WTC11 (cell line): ENCODE results near the gene CHL1. TPM values are rescaled to one million over a fixed set of nuclear protein-coding genes. Genes with fewer than 3 reads are reported as not detected.

ENCODE experiments used
- ATAC-seq: fragments of 200-7000 bp; cut with Tn5 transposase; 2 replicates; pipeline ENCODE4 v1.10.0; 2021; ENCODE audit warnings: mild to moderate bottlenecking, moderate library complexity
- CTCF ChIA-PET: fragments of 300-600 bp; sonication (Branson Sonifier 250); formaldehyde crosslinking; loops from one replicate; lab custom pipeline; 2021; ENCODE audit warnings: antibody characterized with exemption; lab: Charles Lee
- POLR2A ChIA-PET: fragments of 350-600 bp; sonication (Branson Sonifier 250); formaldehyde crosslinking; loops from one replicate; lab custom pipeline; 2021; ENCODE audit warnings: antibody characterized with exemption; lab: Charles Lee
- DNase-seq: peaks from one replicate; pipeline ENCODE4 v3.0.0; 2021; ENCODE audit warnings: low spot score
- H3K27ac Mint-ChIP-seq: 2 replicates; pipeline ENCODE4 v1.8.0; 2021; ENCODE audit warnings: mixed read lengths
- H3K27me3 Mint-ChIP-seq: 2 replicates; pipeline ENCODE4 v1.8.0; 2021; ENCODE audit warnings: low read depth, mild to moderate bottlenecking, moderate library complexity, mixed read lengths
- H3K36me3 Mint-ChIP-seq: 2 replicates; pipeline ENCODE4 v1.8.0; 2021; ENCODE audit warnings: mixed read lengths
- H3K4me1 Mint-ChIP-seq: 2 replicates; pipeline ENCODE4 v1.8.0; 2022; ENCODE audit warnings: mixed read lengths
- H3K4me3 Mint-ChIP-seq: 2 replicates; pipeline ENCODE4 v1.8.0; 2021; ENCODE audit warnings: mild to moderate bottlenecking, moderate library complexity, mixed read lengths
- H3K9me3 Mint-ChIP-seq: 2 replicates; pipeline ENCODE4 v1.8.0; 2021; ENCODE audit warnings: mixed read lengths
- AR ChIP-seq: fragments of 250-450 bp; sonication (Bioruptor Pico); IDR thresholded peaks from 2 replicates; pipeline ENCODE4 v1.9.0; 2021; ENCODE audit warnings: mild to moderate bottlenecking
- ATF1 ChIP-seq: sonication (generic); formaldehyde crosslinking; IDR thresholded peaks from 2 replicates; pipeline ENCODE4 v1.8.1; 2023; ENCODE audit warnings: mild to moderate bottlenecking, moderate library complexity, missing genetic modification reagents
- ATF2 ChIP-seq: sonication (generic); formaldehyde crosslinking; IDR thresholded peaks from 2 replicates; pipeline ENCODE4 v1.8.1; 2022; ENCODE audit warnings: low read depth, missing genetic modification reagents, borderline replicate concordance
- CDX4 ChIP-seq: fragments of 250-450 bp; sonication (Bioruptor Pico); IDR thresholded peaks from 2 replicates; pipeline ENCODE4 v1.9.0; 2021; ENCODE audit warnings: moderate library complexity, mild to moderate bottlenecking, inconsistent platforms, borderline replicate concordance
- E2F1 ChIP-seq: sonication (generic); formaldehyde crosslinking; IDR thresholded peaks from 2 replicates; pipeline ENCODE4 v1.8.0; 2022; ENCODE audit warnings: mild to moderate bottlenecking, missing genetic modification reagents
- E2F5 ChIP-seq: sonication (generic); formaldehyde crosslinking; IDR thresholded peaks from 2 replicates; pipeline ENCODE4 v1.8.1; 2022; ENCODE audit warnings: mild to moderate bottlenecking, moderate library complexity, missing genetic modification reagents
- IRF1 ChIP-seq: sonication (generic); formaldehyde crosslinking; IDR thresholded peaks from 2 replicates; pipeline ENCODE4 v1.8.0; 2023; ENCODE audit warnings: missing genetic modification reagents
- MAX ChIP-seq: sonication (generic); formaldehyde crosslinking; IDR thresholded peaks from 2 replicates; pipeline ENCODE4 v1.8.0; 2022; ENCODE audit warnings: mild to moderate bottlenecking, missing genetic modification reagents
- MXD4 ChIP-seq: fragments of 250-450 bp; sonication (Bioruptor Pico); IDR thresholded peaks from 2 replicates; pipeline ENCODE4 v1.8.0; 2021; ENCODE audit warnings: mild to moderate bottlenecking, moderate library complexity, borderline replicate concordance
- MYBL2 ChIP-seq: sonication (generic); formaldehyde crosslinking; IDR thresholded peaks from 2 replicates; pipeline ENCODE4 v1.8.1; 2023; ENCODE audit warnings: mild to moderate bottlenecking, moderate library complexity, missing genetic modification reagents
- NFATC4 ChIP-seq: fragments of 250-450 bp; sonication (Bioruptor Pico); IDR thresholded peaks from 2 replicates; pipeline ENCODE4 v1.9.0; 2021; ENCODE audit warnings: mild to moderate bottlenecking
- NFYB ChIP-seq: sonication (generic); formaldehyde crosslinking; conservative IDR thresholded peaks from 2 replicates; pipeline ENCODE4 v1.8.0; 2022; ENCODE audit warnings: low read depth, missing genetic modification reagents
- NR1H2 ChIP-seq: sonication (generic); formaldehyde crosslinking; IDR thresholded peaks from 2 replicates; pipeline ENCODE4 v1.9.0; 2021; ENCODE audit warnings: mild to moderate bottlenecking, moderate library complexity, missing genetic modification reagents
- PREB ChIP-seq: sonication (generic); formaldehyde crosslinking; IDR thresholded peaks from 2 replicates; pipeline ENCODE4 v1.8.1; 2022; ENCODE audit warnings: mild to moderate bottlenecking, missing genetic modification reagents, moderate library complexity, borderline replicate concordance
- PRRX2 ChIP-seq: fragments of 250-450 bp; sonication (Bioruptor Pico); IDR thresholded peaks from 2 replicates; pipeline ENCODE4 v1.8.0; 2021; ENCODE audit warnings: mild to moderate bottlenecking
- SMAD4 ChIP-seq: sonication (generic); formaldehyde crosslinking; IDR thresholded peaks from 2 replicates; pipeline ENCODE4 v1.8.0; 2022; ENCODE audit warnings: mild to moderate bottlenecking, missing genetic modification reagents
- TEAD1 ChIP-seq: sonication (generic); formaldehyde crosslinking; IDR thresholded peaks from 2 replicates; pipeline ENCODE4 v1.8.0; 2022; ENCODE audit warnings: mild to moderate bottlenecking, missing genetic modification reagents
- ZBTB43 ChIP-seq: sonication (generic); formaldehyde crosslinking; IDR thresholded peaks from 2 replicates; pipeline ENCODE4 v1.8.1; 2023; ENCODE audit warnings: mild to moderate bottlenecking, missing genetic modification reagents
- ZNF219 ChIP-seq: sonication (generic); formaldehyde crosslinking; IDR thresholded peaks from 2 replicates; pipeline ENCODE4 v1.8.0; 2023; ENCODE audit warnings: missing genetic modification reagents, mild to moderate bottlenecking, borderline replicate concordance
- ZNF281 ChIP-seq: sonication (generic); formaldehyde crosslinking; IDR thresholded peaks from 2 replicates; pipeline ENCODE4 v1.8.0; 2023; ENCODE audit warnings: mild to moderate bottlenecking, missing genetic modification reagents
- ZSCAN18 ChIP-seq: fragments of 250-450 bp; sonication (Bioruptor Pico); IDR thresholded peaks from 2 replicates; pipeline ENCODE4 v2.1.2; 2022; ENCODE audit warnings: mild to moderate bottlenecking, moderate library complexity
- total RNA-seq: library from RNA; stranded (reverse); gene quantifications from 3 replicates; pipeline ENCODE4 v1.2.3, GENCODE V29; 2021

The CHL1 gene
- total RNA-seq, 1 experiment from 2014 or later = not detected

- peaks cover 84% of the 10 kb centered on the region for H3K9me3 Mint-ChIP-seq
- CTCF ChIA-PET = no interaction called here
- no peak overlapping the region for H3K27ac Mint-ChIP-seq
- TF ChIP-seq NFYB (CRISPR knock-in tag) (no peak), MAX (CRISPR knock-in tag) (no peak), ZNF219 (CRISPR knock-in tag) (no peak), NFATC4 (CRISPR knock-in tag) (no peak), PRRX2 (no peak), E2F5 (CRISPR knock-in tag) (no peak), ATF2 (CRISPR knock-in tag) (no peak), ZNF281 (no peak), CDX4 (CRISPR knock-in tag) (no peak), ZSCAN18 (CRISPR knock-in tag) (no peak), AR (CRISPR knock-in tag) (no peak), PREB (no peak), SMAD4 (CRISPR knock-in tag) (no peak)
- peaks cover 61% of the 10 kb centered on the region for H3K36me3 Mint-ChIP-seq
- no peak overlapping the region for H3K4me3 Mint-ChIP-seq
- H3K4me1 Mint-ChIP-seq = no peaks in the 10 kb centered on the region
- no peaks in the 10 kb centered on the region; the same call in 1 of the 2 replicates for H3K27me3 Mint-ChIP-seq
- ATAC-seq = no peak
- POLR2A ChIA-PET = no interaction called here
- DNase-seq = no peak
Observed at GRCh38 chr3:430186-430585, 233.6 kb downstream of the CHL1 start.

GRCh38 chr3:435161-435560 lies 238.6 kb downstream of the CHL1 start:
- Mint-ChIP-seq H3K4me3 (no peak overlapping the region), H3K4me1 (no peaks in the 10 kb centered on the region), H3K9me3 (peaks cover 90% of the 10 kb centered on the region), H3K36me3 (peaks cover 70% of the 10 kb centered on the region), H3K27me3 (no peaks in the 10 kb centered on the region; the same call in none of the 2 replicates), H3K27ac (no peak overlapping the region)
- DNase-seq = no peak
- ChIA-PET POLR2A (no interaction called here), CTCF (no interaction called here)
- ATAC-seq = no peak
- TF ChIP-seq NR1H2 (CRISPR knock-in tag) = no peak
- no peak for TF ChIP-seq E2F1 (CRISPR knock-in tag)
- no peak for TF ChIP-seq MXD4
- no peak for TF ChIP-seq ZBTB43 (CRISPR knock-in tag)
- TF ChIP-seq TEAD1 = no peak
- no peak for TF ChIP-seq IRF1
- no peak for TF ChIP-seq MYBL2 (CRISPR knock-in tag)
- no peak for TF ChIP-seq ATF1 (CRISPR knock-in tag)
